HG03354 (cell line): ENCODE data around the gene SERPINB12.

Experiments used
- ATAC-seq: cut with Tn5 transposase; IDR thresholded peaks from one replicate; pipeline ENCODE4 v1.9.1; 2021; ENCODE audit warnings: mild to moderate bottlenecking; ENCODE audit not compliant: unreplicated experiment, poor library complexity, severe bottlenecking

SERPINB12 gene, protein sequence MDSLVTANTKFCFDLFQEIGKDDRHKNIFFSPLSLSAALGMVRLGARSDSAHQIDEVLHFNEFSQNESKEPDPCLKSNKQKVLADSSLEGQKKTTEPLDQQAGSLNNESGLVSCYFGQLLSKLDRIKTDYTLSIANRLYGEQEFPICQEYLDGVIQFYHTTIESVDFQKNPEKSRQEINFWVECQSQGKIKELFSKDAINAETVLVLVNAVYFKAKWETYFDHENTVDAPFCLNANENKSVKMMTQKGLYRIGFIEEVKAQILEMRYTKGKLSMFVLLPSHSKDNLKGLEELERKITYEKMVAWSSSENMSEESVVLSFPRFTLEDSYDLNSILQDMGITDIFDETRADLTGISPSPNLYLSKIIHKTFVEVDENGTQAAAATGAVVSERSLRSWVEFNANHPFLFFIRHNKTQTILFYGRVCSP

DNA sequence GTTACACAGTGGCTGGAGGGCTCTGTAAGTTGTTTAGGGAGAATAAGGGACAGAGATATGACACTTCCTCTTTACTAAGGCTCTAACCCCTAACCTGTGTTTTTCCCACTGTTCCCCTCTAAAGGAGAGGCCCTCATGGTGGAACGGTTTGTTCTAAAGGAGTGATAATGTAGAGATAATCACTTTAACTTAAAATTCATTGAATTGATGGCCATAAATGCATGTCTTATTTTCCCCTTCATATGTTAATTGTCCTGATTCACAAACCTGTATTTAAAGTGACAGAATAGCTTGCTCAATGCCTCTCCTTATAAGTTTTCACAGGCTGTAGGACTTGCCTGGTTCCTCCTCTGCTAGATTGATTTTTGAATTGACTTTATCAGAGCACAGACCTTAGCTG is at the start of gene SERPINB12:
Gene SERPINB12, plus strand, starts transcription at position 301 of the 400 bp plus-strand sequence. CDS start 13,791 bp downstream, outside the sequence.
- no peak for ATAC-seq

DNA sequence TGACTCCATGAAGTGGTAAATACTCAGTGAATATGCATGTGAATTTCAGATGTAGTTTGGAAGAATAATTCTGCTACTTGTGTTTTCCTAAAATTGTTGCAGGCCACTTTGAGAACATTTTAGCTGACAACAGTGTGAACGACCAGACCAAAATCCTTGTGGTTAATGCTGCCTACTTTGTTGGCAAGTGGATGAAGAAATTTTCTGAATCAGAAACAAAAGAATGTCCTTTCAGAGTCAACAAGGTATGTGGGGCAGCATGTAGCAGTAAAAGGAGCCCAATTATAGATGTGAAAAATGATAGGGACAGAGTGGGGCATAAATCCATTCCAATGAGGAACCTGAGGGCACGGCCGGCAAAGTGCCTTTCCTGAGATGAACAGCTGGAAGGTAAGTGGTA is 49.3 kb upstream of the SERPINB12 start:
- no peak for ATAC-seq

DNA sequence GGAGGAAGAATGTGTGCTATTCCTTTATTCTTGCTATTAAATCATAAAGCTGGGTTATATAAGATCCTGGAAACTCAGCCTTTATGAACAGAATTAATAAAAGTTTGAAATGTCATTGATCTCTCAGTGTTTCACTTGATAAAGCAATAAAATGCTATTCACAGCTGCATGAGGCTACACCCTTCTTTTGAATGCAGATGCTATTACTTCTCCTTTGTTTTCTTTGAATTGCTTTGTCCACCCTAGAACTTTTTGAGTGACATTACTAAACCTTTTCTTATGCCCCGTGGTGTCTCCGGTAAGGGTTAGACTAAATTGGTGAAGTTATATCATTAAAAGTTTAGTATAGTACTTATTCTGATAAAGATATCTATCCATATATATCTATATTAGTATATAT is 46.5 kb upstream of the SERPINB12 start:
- no peak for ATAC-seq

DNA sequence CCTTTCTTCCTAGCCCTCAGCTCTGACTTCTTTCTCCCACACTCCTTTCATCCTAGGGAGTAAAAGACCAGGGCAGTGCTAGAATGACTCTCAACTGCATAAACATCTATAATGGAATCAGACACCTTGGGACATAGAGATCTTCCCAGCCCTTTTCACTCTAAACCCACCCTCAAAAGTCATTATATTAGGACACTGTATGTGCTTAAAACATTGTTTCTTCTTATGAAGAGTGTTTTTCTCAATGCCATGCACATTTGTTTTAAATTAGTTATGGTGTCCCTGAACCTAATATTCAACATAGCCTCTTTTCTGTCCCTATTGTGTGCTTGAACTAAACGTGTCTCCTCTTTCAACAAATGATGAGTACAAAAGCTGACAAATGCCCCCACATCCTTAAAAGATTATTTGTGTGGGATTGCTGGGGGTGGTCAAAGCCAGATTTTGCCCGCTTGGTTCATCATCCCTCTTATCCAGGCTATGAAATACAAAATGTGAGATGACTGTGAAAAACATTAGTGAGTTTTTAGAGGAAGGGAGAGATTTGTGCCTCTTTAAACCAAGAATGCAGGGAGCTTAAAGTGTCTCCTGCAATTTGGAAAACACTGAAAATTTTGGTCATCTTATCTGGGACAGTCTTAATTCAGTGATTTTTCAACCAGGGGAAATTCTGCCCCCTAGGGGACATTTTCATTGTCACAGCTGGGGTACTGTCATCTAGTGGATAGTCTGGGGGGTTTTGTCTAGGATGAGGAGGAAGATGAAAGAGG is 36.4 kb upstream of the SERPINB12 start:
- ATAC-seq = peak; percentile 65

DNA sequence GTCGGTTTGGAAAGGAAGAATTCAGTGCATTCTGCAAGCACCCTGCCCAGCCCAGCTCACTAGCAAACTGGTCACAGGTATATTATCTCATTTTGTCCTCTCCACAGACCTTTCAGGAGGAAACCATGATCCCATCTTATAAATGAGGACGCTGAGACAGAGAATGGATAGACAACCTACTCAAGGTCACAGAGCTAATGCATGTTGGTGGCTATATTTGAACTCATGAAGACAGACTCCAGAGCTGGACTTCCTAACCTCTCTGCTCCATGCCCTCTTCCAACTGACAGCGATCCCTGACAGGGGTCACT is 35.9 kb upstream of the SERPINB12 start:
- no peak for ATAC-seq

DNA sequence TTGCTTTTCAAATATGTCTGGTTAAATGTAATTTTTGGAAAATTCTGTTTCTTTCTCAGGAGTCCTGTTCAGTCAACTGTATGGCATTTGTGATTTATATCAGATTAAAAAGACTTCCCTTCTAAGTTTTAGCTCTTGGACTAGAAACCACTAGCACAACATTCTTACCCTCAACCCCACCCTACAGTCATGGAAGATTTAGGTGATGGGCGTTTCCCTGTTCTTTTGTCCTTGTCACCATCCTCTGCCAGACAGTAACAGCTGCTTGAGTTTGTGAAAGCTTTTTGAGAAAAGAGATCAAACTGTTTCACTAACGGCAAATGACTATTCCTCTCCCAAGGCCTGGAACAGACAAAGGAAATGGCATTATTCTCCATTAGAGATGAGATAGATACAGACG is 33.6 kb upstream of the SERPINB12 start:
- no peak for ATAC-seq

DNA sequence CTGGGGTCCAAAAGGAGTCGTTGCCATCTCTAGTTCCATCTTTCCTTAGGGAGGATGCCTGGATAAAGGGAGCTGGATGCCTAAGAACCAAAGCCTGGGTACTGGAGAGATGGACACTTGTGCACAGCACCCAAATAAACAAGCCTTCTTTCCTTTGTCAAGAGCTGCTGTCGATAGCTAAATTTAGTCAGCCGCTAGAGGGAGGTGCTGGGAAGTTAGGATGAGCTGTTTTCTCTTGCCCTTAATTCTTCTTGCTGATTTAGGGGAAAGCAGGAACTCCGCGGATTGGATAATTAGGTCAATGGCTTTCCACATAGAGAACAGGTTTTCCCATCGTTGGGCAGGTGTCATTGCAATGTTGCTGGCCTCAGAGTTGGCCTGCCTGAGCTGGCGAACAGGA is 30.9 kb upstream of the SERPINB12 start:
- ATAC-seq = no peak

DNA sequence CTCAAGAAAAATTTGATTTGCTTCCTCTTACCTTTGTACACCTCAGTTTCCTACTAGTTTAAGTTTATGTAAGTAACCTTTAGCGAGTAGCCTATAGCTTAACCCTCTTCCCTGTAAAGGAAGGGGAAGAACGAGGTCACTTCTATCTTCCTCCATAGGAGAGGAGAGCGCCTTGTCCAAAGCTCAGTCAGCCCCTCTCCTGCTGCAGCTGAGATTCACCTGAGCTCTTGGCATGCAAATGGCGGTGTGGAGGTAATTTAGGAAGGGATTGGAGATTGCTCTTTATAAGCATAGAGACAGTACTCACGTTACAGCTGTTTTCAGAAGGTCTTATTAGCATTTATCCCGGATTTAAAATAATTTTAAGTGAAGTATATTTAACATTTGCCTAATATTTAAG is 27.8 kb upstream of the SERPINB12 start:
- ATAC-seq = no peak

DNA sequence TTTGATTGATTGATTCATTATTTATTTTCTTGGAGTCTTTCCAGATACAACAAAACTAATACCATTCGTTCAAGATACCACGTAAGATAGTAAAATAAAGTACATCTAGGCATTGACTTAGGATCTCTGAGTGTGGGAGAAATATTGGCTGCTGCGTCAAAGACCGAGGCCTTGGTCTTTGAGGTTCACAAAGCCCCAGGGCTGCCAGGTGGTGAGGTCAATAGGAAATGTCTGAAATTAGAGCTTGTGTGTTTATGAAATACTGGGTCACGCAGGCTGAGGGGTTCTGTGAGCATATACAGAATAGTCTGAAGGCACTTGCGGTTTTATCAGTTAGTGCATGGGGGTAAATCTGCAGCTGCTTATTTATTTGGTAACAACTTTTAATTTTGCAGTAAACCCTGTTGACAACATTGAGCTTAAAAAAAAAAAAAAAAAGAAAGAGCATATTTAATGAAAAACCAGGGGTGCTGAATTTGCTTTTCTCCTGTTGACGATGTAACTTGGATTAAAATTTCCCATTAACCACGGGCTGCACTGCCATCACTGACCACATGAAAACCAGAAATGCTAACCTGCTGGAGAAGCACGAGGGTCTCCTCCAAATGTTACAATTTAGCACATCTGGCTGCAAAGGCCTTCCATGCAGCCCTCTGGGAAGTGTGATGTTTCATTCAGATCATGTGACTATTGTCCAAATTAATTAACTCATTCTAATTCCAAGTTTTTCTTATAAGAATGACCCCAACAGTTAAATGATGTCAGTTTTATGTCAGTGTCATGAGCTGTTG is 27.1 kb upstream of the SERPINB12 start:
- no peak for ATAC-seq

DNA sequence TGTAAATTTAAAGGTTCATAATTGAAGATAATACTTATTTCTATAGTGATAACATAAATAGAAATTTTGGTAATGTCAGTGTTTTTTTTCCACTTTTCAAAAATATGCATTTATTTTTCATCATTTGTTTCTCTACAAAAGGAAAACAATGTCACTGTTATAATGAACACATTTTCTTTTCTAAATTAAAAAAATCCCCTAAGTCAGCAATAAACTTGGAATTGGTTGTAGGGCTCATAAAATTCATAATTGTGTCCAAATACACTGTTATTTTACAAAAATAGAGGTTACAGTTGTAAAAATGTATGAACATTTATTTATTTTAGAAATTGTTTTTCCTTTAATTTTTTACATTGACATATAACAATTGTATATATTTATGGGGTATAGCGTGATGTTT is 26.4 kb upstream of the SERPINB12 start:
- ATAC-seq = no peak

DNA sequence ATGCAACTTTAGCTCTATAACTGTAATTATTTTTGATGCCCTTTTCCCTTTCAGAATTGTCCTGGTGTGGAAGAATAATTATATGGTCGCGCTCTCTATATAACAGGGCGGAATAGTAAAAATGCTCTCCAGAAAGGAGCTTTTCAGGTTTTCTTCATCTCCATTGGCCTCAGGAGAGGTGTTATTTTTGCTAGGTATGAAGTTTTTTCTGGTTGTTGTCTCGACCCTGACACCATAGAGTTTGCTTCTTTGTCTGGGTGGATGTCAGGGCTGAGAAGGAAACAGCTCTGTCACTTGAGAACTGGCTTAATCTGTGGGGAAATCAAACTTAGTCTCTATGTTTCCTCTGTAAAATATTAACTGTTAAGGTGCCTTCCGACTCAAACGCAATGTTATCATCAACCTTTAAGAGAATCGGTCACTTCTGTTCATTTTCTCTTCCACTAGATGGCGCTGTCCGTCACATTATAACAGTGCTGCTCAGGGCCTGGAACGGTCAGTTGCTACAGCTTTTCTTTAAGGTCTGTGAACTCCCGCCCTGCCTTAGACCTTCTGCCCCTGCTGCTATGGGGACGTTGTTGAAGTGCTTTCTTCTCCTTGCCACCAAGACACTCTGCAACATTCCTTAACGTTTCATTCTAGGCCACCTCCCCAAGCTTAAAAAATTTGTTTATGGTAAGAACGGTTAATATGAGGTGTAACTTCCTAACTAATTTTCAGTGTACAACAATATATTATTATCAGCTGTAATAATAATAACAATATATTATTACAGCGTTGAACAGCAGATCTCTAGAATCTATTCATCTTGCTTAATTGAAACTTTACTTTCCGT is 23.8 kb upstream of the SERPINB12 start:
- peak; percentile 96 for ATAC-seq

DNA sequence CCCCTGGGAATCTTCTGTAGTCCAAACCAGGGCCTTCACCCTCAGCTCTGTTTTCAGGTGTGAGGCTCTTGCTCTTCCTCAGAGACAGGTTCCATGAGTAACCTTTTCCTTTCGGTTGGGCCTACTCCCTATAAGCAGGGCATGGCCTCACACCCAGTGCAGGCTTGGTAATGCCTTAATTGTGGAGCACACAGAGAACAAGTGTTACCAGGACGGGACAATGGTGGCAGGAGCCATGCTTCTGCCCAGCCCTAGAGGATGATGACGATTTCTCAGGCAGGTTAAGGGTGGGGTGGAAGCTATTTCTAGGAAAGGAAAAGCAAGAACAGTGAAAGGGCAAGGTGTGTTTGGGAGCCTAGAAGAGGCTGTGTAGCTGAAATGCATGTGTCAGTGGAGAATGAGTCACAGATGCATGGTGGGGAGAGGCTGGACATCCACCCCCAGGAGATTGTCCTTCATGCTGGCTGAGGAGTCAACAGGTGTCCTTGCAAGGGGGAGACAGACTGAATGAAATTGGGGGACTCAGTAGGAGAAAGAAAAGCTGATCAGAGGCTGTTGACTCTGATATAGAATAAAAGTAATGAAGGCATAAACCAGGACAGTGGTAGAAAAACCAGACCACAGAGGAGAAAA is 22.0 kb upstream of the SERPINB12 start:
- no peak for ATAC-seq

DNA sequence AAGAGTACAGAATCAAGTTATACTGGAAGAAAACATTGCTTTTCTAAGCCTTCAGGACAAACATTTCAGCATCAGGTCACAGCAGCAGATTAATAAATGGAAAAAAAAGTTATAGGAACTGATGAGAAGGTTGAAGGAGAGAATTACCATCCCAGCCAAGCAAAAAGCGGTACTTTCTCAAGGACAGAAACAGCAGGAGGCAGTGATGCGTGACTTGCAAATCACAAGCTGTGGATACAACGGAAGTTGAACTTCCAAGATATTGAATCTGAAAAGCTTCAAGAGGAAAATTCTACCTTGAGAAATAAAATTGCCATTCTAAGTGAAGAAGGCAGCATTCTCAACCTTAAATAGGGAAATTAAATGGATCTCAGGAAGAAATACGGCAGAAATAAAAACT is 18.5 kb upstream of the SERPINB12 start:
- no peak for ATAC-seq

DNA sequence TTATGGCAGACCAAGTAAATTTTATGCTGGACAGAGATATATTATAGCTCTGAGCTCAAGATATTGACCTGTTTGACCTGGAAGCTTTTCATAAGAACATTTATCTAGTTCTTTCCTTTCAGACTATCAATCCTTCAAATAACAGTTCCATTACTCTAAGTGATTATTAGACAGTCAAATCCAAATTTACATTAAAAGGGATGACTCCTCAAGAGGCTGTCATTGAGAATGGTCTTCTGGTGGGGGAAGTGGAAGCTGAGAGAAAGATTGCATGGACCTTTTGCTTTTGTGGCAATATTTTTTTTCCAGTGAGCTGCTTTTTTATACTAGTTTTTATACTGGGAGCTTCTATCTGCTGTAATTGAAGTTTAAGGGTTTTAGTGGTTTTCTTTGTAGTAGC is 14.9 kb upstream of the SERPINB12 start:
- no peak for ATAC-seq

DNA sequence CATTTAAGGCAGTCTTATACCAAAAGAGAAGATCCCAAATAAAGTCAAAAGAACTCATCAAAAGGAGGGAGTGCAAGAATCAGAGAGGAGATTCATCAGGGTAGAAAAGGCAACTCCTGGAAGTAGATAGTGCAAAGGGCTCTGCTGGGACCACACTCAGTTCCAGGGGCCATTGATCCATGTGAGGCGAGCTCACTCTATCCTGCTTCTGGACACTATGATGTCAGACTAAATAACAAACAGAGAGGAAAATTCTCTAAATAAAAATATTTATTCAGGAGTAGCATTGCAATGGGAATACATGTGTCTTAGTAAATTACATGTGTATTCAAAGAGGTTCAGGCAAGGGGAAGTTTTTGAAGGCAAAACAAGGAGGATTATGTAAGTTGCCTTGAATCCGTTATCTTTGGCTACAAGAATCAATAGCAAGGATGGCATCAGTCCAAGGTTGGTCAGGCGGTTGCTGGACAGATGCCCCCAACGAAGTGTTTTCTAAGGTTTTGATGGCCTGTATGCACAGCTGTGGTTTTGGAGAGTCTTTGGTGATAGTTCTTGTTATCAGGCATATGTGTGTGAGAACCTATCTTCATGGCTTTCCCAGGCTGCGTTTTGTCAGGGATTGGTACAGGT is 13.2 kb upstream of the SERPINB12 start:
- ATAC-seq = no peak

DNA sequence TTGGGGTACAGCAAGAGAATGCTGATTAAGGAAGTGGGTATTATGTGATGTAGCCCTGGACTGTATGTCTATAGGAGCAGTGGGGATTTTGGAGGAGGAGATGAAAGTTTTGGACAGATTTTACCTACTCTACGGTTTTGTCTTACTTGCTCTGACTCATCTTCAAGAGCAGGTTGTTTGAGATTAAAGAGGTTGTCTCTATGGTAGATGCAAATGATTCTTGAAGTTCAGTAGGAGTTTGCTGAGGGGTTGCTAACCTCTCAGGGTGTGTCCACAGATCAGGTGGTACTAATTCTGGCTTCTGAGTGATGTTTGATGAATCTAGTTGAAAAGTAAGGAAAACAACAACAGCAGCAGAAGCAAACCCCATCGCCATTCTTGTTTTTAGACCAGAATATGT is 9.7 kb upstream of the SERPINB12 start:
- ATAC-seq = no peak

DNA sequence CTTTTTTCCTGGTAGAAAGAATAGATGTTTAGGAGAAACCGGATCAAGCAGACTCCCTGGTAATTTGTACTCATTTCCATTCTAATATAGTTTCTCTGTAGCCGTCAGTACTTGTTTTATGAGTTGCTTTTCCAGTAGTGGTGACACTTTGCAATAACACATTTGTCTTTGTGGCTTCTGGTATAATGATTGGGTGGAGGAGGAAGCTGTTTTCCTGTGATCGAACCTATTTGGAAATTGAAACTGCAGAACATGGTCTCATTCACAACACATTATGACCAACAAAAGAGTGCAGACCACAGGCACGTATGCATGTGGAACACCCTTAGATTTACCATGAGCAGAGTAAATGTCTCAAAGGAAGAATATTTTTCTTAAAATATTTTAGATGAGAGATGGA is 7.6 kb upstream of the SERPINB12 start:
- no peak for ATAC-seq

DNA sequence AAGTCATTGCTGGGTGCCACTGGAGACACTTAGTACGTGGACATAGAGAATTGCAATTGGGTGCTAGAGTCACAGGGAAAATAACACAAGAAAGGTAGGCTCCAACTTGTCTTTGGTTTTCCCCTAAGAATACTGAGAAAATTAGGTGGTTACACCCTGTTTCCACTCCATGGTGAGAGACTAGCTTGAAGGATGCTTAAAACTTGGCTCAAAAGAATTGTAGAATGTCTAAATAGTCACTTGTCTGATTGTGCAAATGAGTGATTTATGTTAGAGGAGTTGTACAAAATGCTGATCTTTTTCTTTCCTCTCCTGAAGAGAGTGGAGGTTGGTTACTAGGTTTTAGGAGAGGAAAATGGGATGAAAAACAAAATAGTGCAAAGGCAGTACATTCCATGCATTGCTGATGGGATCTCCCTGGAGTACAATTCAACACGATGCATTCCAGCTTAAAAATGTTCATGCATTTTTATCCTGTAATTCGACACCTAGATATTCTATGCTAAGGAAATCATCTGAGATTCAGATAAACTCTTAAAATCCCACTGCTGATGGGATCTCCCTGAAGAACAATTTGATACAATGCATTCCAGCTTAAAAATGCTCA is 2.2 kb upstream of the SERPINB12 start:
- no peak for ATAC-seq
